T-helper 1 cell treated with Interleukin-12 subunit alpha and Interleukin-12 subunit beta and Interleukin-4 antibody, amounts not matched to agents 30 μg/mL and 1 μg/mL, for 36 hours (primary cell): ENCODE measurements around the gene STRIP2.
"Not testable (repeated sequence)": the region's sequence is repeated elsewhere in the genome, so short reads cannot be mapped to it uniquely, and the experiment has no call there.

Experiments
- H3K27ac Mint-ChIP-seq: one replicate; pipeline ENCODE4 v1.8.0; 2021; ENCODE audit warnings: mild to moderate bottlenecking, mixed read lengths
- H3K27me3 Mint-ChIP-seq: one replicate; pipeline ENCODE4 v1.8.0; 2021; ENCODE audit warnings: low read depth, mixed read lengths
- H3K36me3 Mint-ChIP-seq: one replicate; pipeline ENCODE4 v1.8.0; 2021; ENCODE audit warnings: low read depth, mixed read lengths
- H3K4me1 Mint-ChIP-seq: one replicate; pipeline ENCODE4 v1.8.0; 2021; ENCODE audit warnings: low read depth, mixed read lengths
- H3K4me3 Mint-ChIP-seq: one replicate; pipeline ENCODE4 v1.8.0; 2021; ENCODE audit warnings: mild to moderate bottlenecking, moderate library complexity, mixed read lengths
- H3K9me3 Mint-ChIP-seq: one replicate; pipeline ENCODE4 v1.8.0; 2021; ENCODE audit warnings: mixed read lengths

STRIP2 gene

GRCh38 chr7:129480674-129481363 lies 46.6 kb downstream of the STRIP2 start:
- no peak overlapping the region for H3K27ac Mint-ChIP-seq
- H3K4me3 Mint-ChIP-seq, result no peak overlapping the region
- no peaks in the 10 kb centered on the region for H3K9me3 Mint-ChIP-seq
- peaks cover 5% of the 10 kb centered on the region for H3K4me1 Mint-ChIP-seq
- H3K36me3 Mint-ChIP-seq, result peaks cover 26% of the 10 kb centered on the region
- no peaks in the 10 kb centered on the region for H3K27me3 Mint-ChIP-seq

- H3K36me3 Mint-ChIP-seq, result peaks cover 27% of the 10 kb centered on the region
- H3K4me1 Mint-ChIP-seq, H3K4me3 Mint-ChIP-seq, H3K9me3 Mint-ChIP-seq, H3K27ac Mint-ChIP-seq, H3K27me3 Mint-ChIP-seq: not testable (repeated sequence)
These were observed 47.1 kb downstream of the STRIP2 start for GRCh38 chr7:129481376-129481775.

GRCh38 chr7:129482781-129483180 lies 48.5 kb downstream of the STRIP2 start:
- Mint-ChIP-seq H3K27ac (no peak overlapping the region), H3K36me3 (peaks cover 32% of the 10 kb centered on the region), H3K9me3 (no peaks in the 10 kb centered on the region), H3K4me1 (peaks cover 5% of the 10 kb centered on the region), H3K27me3 (no peaks in the 10 kb centered on the region), H3K4me3 (no peak overlapping the region)

- no peaks in the 10 kb centered on the region for H3K9me3 Mint-ChIP-seq
- H3K4me1 Mint-ChIP-seq, result peaks cover 15% of the 10 kb centered on the region
- H3K36me3 Mint-ChIP-seq, result peaks cover 33% of the 10 kb centered on the region
- H3K4me3 Mint-ChIP-seq, result no peak overlapping the region
- H3K27ac Mint-ChIP-seq, result no peak overlapping the region
- no peaks in the 10 kb centered on the region for H3K27me3 Mint-ChIP-seq
These were observed 55.3 kb downstream of the STRIP2 start for GRCh38 chr7:129489491-129489890.

GRCh38 chr7:129492391-129492790 lies 58.2 kb downstream of the STRIP2 start:
- Mint-ChIP-seq H3K4me3 (no peak overlapping the region), H3K4me1 (peaks cover 29% of the 10 kb centered on the region), H3K27ac (no peak overlapping the region), H3K27me3 (no peaks in the 10 kb centered on the region), H3K36me3 (peaks cover 19% of the 10 kb centered on the region), H3K9me3 (no peaks in the 10 kb centered on the region)

- Mint-ChIP-seq H3K9me3 (no peaks in the 10 kb centered on the region), H3K36me3 (peaks cover 15% of the 10 kb centered on the region), H3K27ac (peak overlapping the region; percentile 71), H3K4me3 (no peak overlapping the region), H3K27me3 (no peaks in the 10 kb centered on the region), H3K4me1 (peaks cover 29% of the 10 kb centered on the region)
These were observed 59.3 kb downstream of the STRIP2 start for GRCh38 chr7:129493555-129493954.

GRCh38 chr7:129494041-129494440 lies 59.8 kb downstream of the STRIP2 start:
- Mint-ChIP-seq H3K9me3 (no peaks in the 10 kb centered on the region), H3K27ac (peak overlapping the region; percentile 71), H3K27me3 (no peaks in the 10 kb centered on the region), H3K4me1 (peaks cover 29% of the 10 kb centered on the region), H3K4me3 (no peak overlapping the region), H3K36me3 (peaks cover 11% of the 10 kb centered on the region)

GRCh38 chr7:129495987-129496386 lies 61.8 kb downstream of the STRIP2 start:
- Mint-ChIP-seq H3K4me3 (peak overlapping the region; percentile 25), H3K36me3 (peaks cover 8% of the 10 kb centered on the region), H3K27ac (peak overlapping the region; percentile 56), H3K4me1 (peaks cover 33% of the 10 kb centered on the region), H3K9me3 (no peaks in the 10 kb centered on the region), H3K27me3 (no peaks in the 10 kb centered on the region)

GRCh38 chr7:129496653-129497052 lies 62.4 kb downstream of the STRIP2 start:
- no peaks in the 10 kb centered on the region for H3K27me3 Mint-ChIP-seq
- peaks cover 5% of the 10 kb centered on the region for H3K36me3 Mint-ChIP-seq
- no peak overlapping the region for H3K27ac Mint-ChIP-seq
- H3K4me1 Mint-ChIP-seq, result peaks cover 33% of the 10 kb centered on the region
- H3K4me3 Mint-ChIP-seq, result no peak overlapping the region
- H3K9me3 Mint-ChIP-seq, result no peaks in the 10 kb centered on the region

- no peak overlapping the region for H3K4me3 Mint-ChIP-seq
- H3K36me3 Mint-ChIP-seq, result peaks cover 3% of the 10 kb centered on the region
- peaks cover 35% of the 10 kb centered on the region for H3K4me1 Mint-ChIP-seq
- no peaks in the 10 kb centered on the region for H3K27me3 Mint-ChIP-seq
- no peaks in the 10 kb centered on the region for H3K9me3 Mint-ChIP-seq
- H3K27ac Mint-ChIP-seq, result no peak overlapping the region
These were observed 62.9 kb downstream of the STRIP2 start for GRCh38 chr7:129497156-129497555.

GRCh38 chr7:129498021-129498420 lies 63.8 kb downstream of the STRIP2 start:
- no peak overlapping the region for H3K27ac Mint-ChIP-seq
- no peaks in the 10 kb centered on the region for H3K9me3 Mint-ChIP-seq
- H3K36me3 Mint-ChIP-seq, result no peaks in the 10 kb centered on the region
- peaks cover under 1% of the 10 kb centered on the region for H3K27me3 Mint-ChIP-seq
- H3K4me3 Mint-ChIP-seq, result no peak overlapping the region
- H3K4me1 Mint-ChIP-seq, result peaks cover 28% of the 10 kb centered on the region

GRCh38 chr7:129499999-129500398 lies 65.8 kb downstream of the STRIP2 start:
- no peak overlapping the region for H3K4me3 Mint-ChIP-seq
- H3K4me1 Mint-ChIP-seq, result peaks cover 25% of the 10 kb centered on the region
- peaks cover 9% of the 10 kb centered on the region for H3K27me3 Mint-ChIP-seq
- no peaks in the 10 kb centered on the region for H3K36me3 Mint-ChIP-seq
- no peak overlapping the region for H3K27ac Mint-ChIP-seq
- H3K9me3 Mint-ChIP-seq, result no peaks in the 10 kb centered on the region

GRCh38 chr7:129501760-129502707 lies 67.8 kb downstream of the STRIP2 start, which contains the start of gene SMKR1:
SMKR1 (plus strand) TSS chr7:129502531; CDS start chr7:129502825, 294 bp downstream.
- no peaks in the 10 kb centered on the region for H3K9me3 Mint-ChIP-seq
- H3K36me3 Mint-ChIP-seq, result no peaks in the 10 kb centered on the region
- peaks cover 12% of the 10 kb centered on the region for H3K27me3 Mint-ChIP-seq
- peak within 1 kb of the TSS; percentile 62 for H3K27ac Mint-ChIP-seq
- H3K4me1 Mint-ChIP-seq, result peaks cover 13% of the 10 kb centered on the region
- H3K4me3 Mint-ChIP-seq, result peak within 1 kb of the TSS; percentile 81

- Mint-ChIP-seq H3K4me3 (peak overlapping the region; percentile 81), H3K4me1 (peaks cover 11% of the 10 kb centered on the region)
These were observed 68.8 kb downstream of the STRIP2 start for GRCh38 chr7:129502708-129503685.

More at GRCh38 chr7:129502708-129503685, 68.8 kb downstream of the STRIP2 start:
- peak overlapping the region; percentile 62 for H3K27ac Mint-ChIP-seq
- H3K9me3 Mint-ChIP-seq, result no peaks in the 10 kb centered on the region
- H3K36me3 Mint-ChIP-seq, result no peaks in the 10 kb centered on the region
- peaks cover 12% of the 10 kb centered on the region for H3K27me3 Mint-ChIP-seq
